Central memory CD8-positive, alpha-beta T cell (primary cell): ENCODE data around the gene STRIP2.
"Not testable (repeated sequence)": the region's sequence is repeated elsewhere in the genome, so short reads cannot be mapped to it uniquely, and the experiment has no call there.

Source experiments
- ATAC-seq: fragments of 150-1000 bp; cut with Tn5 transposase; replicated peaks from 2 replicates; pipeline ENCODE4 v1.10.0; 2022; ENCODE audit warnings: mild to moderate bottlenecking, moderate FRiP score, moderate number of reproducible peaks; ENCODE audit not compliant: poor library complexity, severe bottlenecking; ENCODE audit errors: extremely low read depth
- DNase-seq, 2 donors: peaks; one replicate each; pipeline ENCODE4 v3.0.0; 2021; ENCODE audit warnings: low spot score in 2 of 2
- H3K27ac Mint-ChIP-seq: one replicate; pipeline ENCODE4 v1.8.0; 2022; ENCODE audit warnings: low read depth, mild to moderate bottlenecking, moderate library complexity, mixed read lengths
- H3K27me3 Mint-ChIP-seq: one replicate; pipeline ENCODE4 v1.8.0; 2022; ENCODE audit warnings: mixed read lengths
- H3K36me3 Mint-ChIP-seq: one replicate; pipeline ENCODE4 v1.8.0; 2022; ENCODE audit warnings: mild to moderate bottlenecking, moderate library complexity, mixed read lengths; ENCODE audit not compliant: insufficient read depth
- H3K4me1 Mint-ChIP-seq: one replicate; pipeline ENCODE4 v1.8.0; 2022; ENCODE audit warnings: mixed read lengths
- H3K4me3 Mint-ChIP-seq: one replicate; pipeline ENCODE4 v1.8.0; 2022; ENCODE audit warnings: mild to moderate bottlenecking, moderate library complexity, mixed read lengths
- H3K9me3 Mint-ChIP-seq: one replicate; pipeline ENCODE4 v1.8.0; 2022; ENCODE audit warnings: mixed read lengths

Gene STRIP2

DNA sequence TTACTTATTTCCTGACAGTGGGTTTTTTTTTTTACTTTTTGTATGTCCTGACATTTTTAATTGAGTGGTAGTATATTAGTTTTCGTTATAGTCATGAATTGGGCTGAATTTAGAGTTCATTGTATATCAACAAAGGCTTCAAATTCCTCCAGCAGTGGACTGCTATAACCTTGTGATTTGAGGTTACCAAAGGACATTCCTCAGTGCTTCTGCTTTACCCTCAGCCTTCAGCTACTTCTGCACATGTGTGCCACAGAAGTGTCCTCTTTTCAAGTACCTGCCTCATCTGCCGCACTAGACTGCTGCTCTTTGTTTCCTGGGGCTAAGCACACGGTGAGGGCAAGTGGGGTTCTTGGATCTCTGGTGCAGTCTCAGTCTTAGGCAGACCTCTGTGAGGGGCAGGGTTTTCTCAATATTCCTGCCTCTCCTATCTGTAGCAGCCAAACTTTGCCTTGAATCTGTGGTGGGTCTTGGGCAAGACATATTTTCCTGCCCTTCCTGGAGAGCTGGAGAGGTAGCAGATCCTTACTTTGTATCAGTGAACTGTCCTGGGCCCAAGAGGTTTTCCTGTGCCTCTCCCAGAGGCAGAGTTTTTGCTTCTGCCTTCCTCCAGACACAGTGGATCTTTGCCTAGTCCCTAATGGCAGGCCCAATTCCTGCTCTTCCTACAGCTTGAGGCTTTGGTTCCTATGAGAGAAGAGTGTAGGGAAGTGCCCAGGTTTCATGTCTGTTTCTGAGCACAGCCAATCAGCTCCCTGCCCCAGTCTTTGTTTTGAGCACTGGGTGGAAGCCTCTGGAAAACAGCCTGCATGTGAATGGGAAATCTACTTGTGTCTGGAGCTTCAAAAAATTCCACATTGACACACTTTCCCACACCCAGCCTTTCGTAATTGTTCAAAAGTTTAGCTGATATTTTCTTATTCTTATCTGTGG lies 39.0 kb upstream of the STRIP2 start:
- H3K27me3 Mint-ChIP-seq, result no peaks in the 10 kb centered on the region
- ATAC-seq (no peak), DNase-seq (no peak)
- no peaks in the 10 kb centered on the region for H3K4me1 Mint-ChIP-seq
- no peaks in the 10 kb centered on the region for H3K9me3 Mint-ChIP-seq
- no peak overlapping the region for H3K4me3 Mint-ChIP-seq
- H3K27ac Mint-ChIP-seq, result no peak overlapping the region
- H3K36me3 Mint-ChIP-seq, result peaks cover 12% of the 10 kb centered on the region

GRCh38 chr7:129401228-129401966 lies 32.8 kb upstream of the STRIP2 start:
- Mint-ChIP-seq H3K9me3 (no peaks in the 10 kb centered on the region), H3K27me3 (no peaks in the 10 kb centered on the region), H3K4me1 (no peaks in the 10 kb centered on the region), H3K36me3 (peaks cover 27% of the 10 kb centered on the region), H3K27ac (no peak overlapping the region), H3K4me3 (no peak overlapping the region)
- ATAC-seq, result no peak
- no peak for DNase-seq

GRCh38 chr7:129401967-129402860 lies 32.0 kb upstream of the STRIP2 start:
- Mint-ChIP-seq H3K4me1 (no peaks in the 10 kb centered on the region), H3K27ac (no peak overlapping the region), H3K9me3 (no peaks in the 10 kb centered on the region), H3K4me3 (no peak overlapping the region), H3K27me3 (no peaks in the 10 kb centered on the region), H3K36me3 (peaks cover 28% of the 10 kb centered on the region)
- DNase-seq (no peak), ATAC-seq (no peak)

DNA sequence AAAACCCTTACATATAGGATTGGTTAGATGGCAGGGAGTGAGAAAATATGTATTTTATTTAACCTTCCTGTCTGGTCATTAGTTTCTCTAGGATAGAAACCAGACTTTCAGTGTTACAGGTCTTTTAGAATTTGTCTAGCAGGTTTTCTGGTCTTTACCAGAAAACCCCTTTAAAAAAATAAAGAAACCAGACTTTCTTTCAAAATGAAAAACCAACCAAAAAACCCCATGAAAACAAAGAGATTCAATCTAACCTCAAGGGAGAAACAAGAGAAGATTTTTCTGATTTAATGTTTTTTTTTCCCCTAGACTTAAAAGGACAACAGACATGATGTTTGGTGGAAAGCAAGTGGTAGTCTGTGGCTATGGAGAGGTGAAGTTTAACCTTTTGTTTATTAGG lies 28.7 kb upstream of the STRIP2 start:
- no peaks in the 10 kb centered on the region for H3K9me3 Mint-ChIP-seq
- peaks cover 28% of the 10 kb centered on the region for H3K36me3 Mint-ChIP-seq
- no peak for ATAC-seq
- no peak for DNase-seq
- no peak overlapping the region for H3K27ac Mint-ChIP-seq
- no peak overlapping the region for H3K4me3 Mint-ChIP-seq
- no peaks in the 10 kb centered on the region for H3K27me3 Mint-ChIP-seq
- no peaks in the 10 kb centered on the region for H3K4me1 Mint-ChIP-seq

DNA sequence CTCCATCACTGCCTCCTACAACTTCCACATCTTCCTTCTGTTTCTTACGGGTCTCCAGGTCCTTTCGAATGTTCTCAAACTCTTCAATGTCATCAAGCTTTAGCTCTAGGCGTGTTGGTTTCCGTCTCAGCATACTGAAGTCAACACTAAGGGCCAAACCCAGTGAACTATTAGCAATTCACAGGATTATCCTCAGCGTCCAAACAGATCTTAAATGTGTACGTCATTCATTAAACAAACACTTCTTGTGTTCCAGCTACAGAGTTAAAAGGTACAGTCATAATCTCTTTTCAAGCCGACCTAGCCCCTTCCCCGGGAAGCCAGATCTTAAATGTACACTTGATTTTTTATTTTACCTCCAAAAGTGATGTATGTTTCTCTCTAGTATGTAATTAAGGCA lies 24.0 kb upstream of the STRIP2 start:
- not testable (repeated sequence) for H3K27ac Mint-ChIP-seq, H3K4me3 Mint-ChIP-seq, H3K27me3 Mint-ChIP-seq, DNase-seq, ATAC-seq, H3K9me3 Mint-ChIP-seq, H3K4me1 Mint-ChIP-seq
- peaks cover 21% of the 10 kb centered on the region for H3K36me3 Mint-ChIP-seq

DNA sequence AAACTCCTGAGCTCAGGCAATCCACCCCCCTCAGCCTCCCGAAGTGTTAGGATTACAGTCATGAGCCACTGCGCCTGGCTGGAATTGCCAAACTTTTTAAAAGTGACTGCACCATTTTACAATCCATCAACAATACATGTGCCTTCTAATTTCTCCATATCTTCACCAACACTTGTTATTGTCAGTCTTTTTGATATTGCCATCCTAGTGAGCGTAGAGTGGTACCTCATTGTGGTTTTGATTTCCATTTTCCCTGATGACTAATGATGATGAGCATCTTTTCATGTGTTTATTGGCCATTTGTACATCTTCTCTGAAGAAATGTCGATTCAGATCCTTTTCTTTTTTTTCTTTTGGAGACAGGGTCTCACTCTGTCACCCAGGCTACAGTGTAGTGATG lies 21.7 kb upstream of the STRIP2 start:
- Mint-ChIP-seq H3K36me3 (peaks cover 14% of the 10 kb centered on the region), H3K27me3 (no peaks in the 10 kb centered on the region), H3K4me3 (no peak overlapping the region), H3K4me1 (no peaks in the 10 kb centered on the region), H3K9me3 (no peaks in the 10 kb centered on the region), H3K27ac (no peak overlapping the region)
- ATAC-seq, result no peak
- DNase-seq, result no peak

GRCh38 chr7:129417073-129417472 lies 17.2 kb upstream of the STRIP2 start:
- H3K4me1 Mint-ChIP-seq, result no peaks in the 10 kb centered on the region
- H3K27me3 Mint-ChIP-seq, result no peaks in the 10 kb centered on the region
- no peaks in the 10 kb centered on the region for H3K9me3 Mint-ChIP-seq
- H3K36me3 Mint-ChIP-seq, result peaks cover 4% of the 10 kb centered on the region
- DNase-seq, result no peak
- no peak for ATAC-seq
- no peak overlapping the region for H3K27ac Mint-ChIP-seq
- H3K4me3 Mint-ChIP-seq, result no peak overlapping the region

DNA sequence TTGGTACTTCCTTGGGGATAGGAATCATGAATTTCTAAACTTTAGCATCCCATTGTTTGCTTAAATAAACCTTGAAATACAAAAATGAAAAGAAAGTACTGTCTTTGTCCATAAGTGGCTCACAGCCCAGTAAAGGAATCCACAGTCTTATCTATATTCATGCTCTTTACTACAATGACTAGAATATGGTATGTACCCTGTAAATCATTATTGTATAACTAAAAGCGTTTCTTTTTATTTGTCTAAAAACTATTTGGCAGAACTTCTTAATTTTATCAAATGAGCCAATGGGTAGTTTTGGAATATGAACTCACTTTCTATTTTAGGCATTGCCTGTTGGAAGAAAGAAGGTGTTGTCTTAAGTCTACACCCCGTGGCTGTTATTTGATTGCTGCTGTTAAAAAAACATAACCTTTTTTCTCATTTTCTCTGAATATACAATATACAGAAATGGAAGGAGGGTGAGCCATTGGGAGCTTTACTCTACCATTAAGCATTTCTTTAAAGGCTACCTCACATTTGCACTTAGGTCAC lies 12.4 kb upstream of the STRIP2 start:
- Mint-ChIP-seq H3K4me3 (no peak overlapping the region), H3K4me1 (no peaks in the 10 kb centered on the region), H3K27me3 (no peaks in the 10 kb centered on the region), H3K36me3 (peaks cover 4% of the 10 kb centered on the region), H3K9me3 (no peaks in the 10 kb centered on the region), H3K27ac (no peak overlapping the region)
- no peak for DNase-seq
- no peak for ATAC-seq

- DNase-seq (no peak), ATAC-seq (no peak)
- no peaks in the 10 kb centered on the region for H3K9me3 Mint-ChIP-seq
- H3K27me3 Mint-ChIP-seq, result no peaks in the 10 kb centered on the region
- peaks cover 7% of the 10 kb centered on the region for H3K36me3 Mint-ChIP-seq
- H3K27ac Mint-ChIP-seq, result no peak overlapping the region
- no peak overlapping the region for H3K4me3 Mint-ChIP-seq
- no peaks in the 10 kb centered on the region for H3K4me1 Mint-ChIP-seq
These were observed 11.5 kb upstream of the STRIP2 start for GRCh38 chr7:129422727-129423126.

- no peaks in the 10 kb centered on the region for H3K9me3 Mint-ChIP-seq
- H3K4me1 Mint-ChIP-seq, result no peaks in the 10 kb centered on the region
- DNase-seq, result no peak
- H3K36me3 Mint-ChIP-seq, result peaks cover 7% of the 10 kb centered on the region
- H3K4me3 Mint-ChIP-seq, result no peak overlapping the region
- no peaks in the 10 kb centered on the region for H3K27me3 Mint-ChIP-seq
- no peak overlapping the region for H3K27ac Mint-ChIP-seq
- no peak for ATAC-seq
These were observed 10.4 kb upstream of the STRIP2 start for GRCh38 chr7:129423700-129424410.

GRCh38 chr7:129426482-129426881 lies 7.8 kb upstream of the STRIP2 start:
- H3K9me3 Mint-ChIP-seq, result no peaks in the 10 kb centered on the region
- peaks cover 6% of the 10 kb centered on the region for H3K36me3 Mint-ChIP-seq
- H3K27ac Mint-ChIP-seq, result no peak overlapping the region
- H3K4me3 Mint-ChIP-seq, result no peak overlapping the region
- H3K27me3 Mint-ChIP-seq, result no peaks in the 10 kb centered on the region
- DNase-seq (no peak), ATAC-seq (no peak)
- H3K4me1 Mint-ChIP-seq, result no peaks in the 10 kb centered on the region
